ENCODE results near the gene GRAP2. TPM values are rescaled to one million over a fixed set of nuclear protein-coding genes. Genes with fewer than 3 reads are reported as not detected.

Gene GRAP2
- polyA plus RNA-seq, 3 donors, result 0.05 to 4.2 (median 0.97) TPM

GRCh38 chr22:39907605-39908097 lies 6.8 kb downstream of the GRAP2 start:
- Mint-ChIP-seq H3K27ac (no peak overlapping the region), H3K4me3 (peak overlapping the region in 1 of 2 donors; percentile 27), H3K9me3 (peaks cover 0 to 3% (median 0%) of the 10 kb centered on the region in 7 donors), H3K27me3 (ENCODE audit: low read depth in 3 of 3) (peaks cover 2 to 4% (median 2%) of the 10 kb centered on the region in 3 donors), H3K4me1 (peaks cover 3% of the 10 kb centered on the region), H3K36me3 (no peaks in the 10 kb centered on the region)
- no peak overlapping the region for H3K4me3 ChIP-seq (replicated peaks in 1 of 3; ENCODE audit: low read depth in 2 of 3, low read length in 3 of 3)
- H4K20me1 ChIP-seq (ENCODE audit: insufficient read depth, low read length), result no peaks in the 10 kb centered on the region
- DNase-seq, result no peak
- H3K27me3 ChIP-seq (ENCODE audit: control insufficient read depth in 2 of 2, insufficient read depth in 2 of 2, low read length in 2 of 2), result no peaks in the 10 kb centered on the region
- H3K36me3 ChIP-seq (replicated peaks in 1 of 2; ENCODE audit: control insufficient read depth in 1 of 2, insufficient read depth in 2 of 2, low read length in 2 of 2), result no peaks in the 10 kb centered on the region
- no peak overlapping the region for H2AFZ ChIP-seq (ENCODE audit: insufficient read depth, low read depth, low read length, poor library complexity, severe bottlenecking)
- 100% methylated on average over 3 of the region's 9 CpGs for WGBS (ENCODE audit: insufficient coverage)
- H3K27ac ChIP-seq (ENCODE audit: low read depth in 1 of 2, low read length in 2 of 2), result no peak overlapping the region
- H3K9ac ChIP-seq (ENCODE audit: insufficient read depth, low read length, poor library complexity, severe bottlenecking), result no peak overlapping the region
- H3K4me2 ChIP-seq (replicated peaks; ENCODE audit: extremely low read depth, low read length, poor library complexity, severe bottlenecking), result no peak overlapping the region
- no peaks in the 10 kb centered on the region for H3K9me3 ChIP-seq (replicated peaks in 1 of 2; ENCODE audit: control insufficient read depth in 1 of 2, insufficient read depth in 1 of 2, low read length in 2 of 2)
- no peaks in the 10 kb centered on the region for H3K79me2 ChIP-seq (ENCODE audit: insufficient read depth, low read length)
- intact Hi-C loops (cut with micrococcal nuclease), result no loop called here
- no peak for TF ChIP-seq CTCF (IDR thresholded peaks at IDR 0.05)
- H3K4me1 ChIP-seq (ENCODE audit: control insufficient read depth in 1 of 2, insufficient read depth in 2 of 2, low read length in 2 of 2), result no peaks in the 10 kb centered on the region

GRCh38 chr22:39908136-39908535 lies 7.3 kb downstream of the GRAP2 start:
- Mint-ChIP-seq H3K27ac (peak overlapping the region in 1 of 7 donors; percentile 32), H3K27me3 (ENCODE audit: low read depth in 3 of 3) (peaks cover 2 to 4% (median 4%) of the 10 kb centered on the region in 3 donors), H3K4me3 (no peak overlapping the region), H3K4me1 (peaks cover 3% of the 10 kb centered on the region), H3K9me3 (peaks cover 0 to 3% (median 0%) of the 10 kb centered on the region in 7 donors), H3K36me3 (no peaks in the 10 kb centered on the region)
- Histone ChIP-seq H3K27me3 (ENCODE audit: control insufficient read depth in 2 of 2, insufficient read depth in 2 of 2, low read length in 2 of 2) (no peaks in the 10 kb centered on the region), H3K36me3 (replicated peaks in 1 of 2; ENCODE audit: control insufficient read depth in 1 of 2, insufficient read depth in 2 of 2, low read length in 2 of 2) (no peaks in the 10 kb centered on the region), H3K9ac (ENCODE audit: insufficient read depth, low read length, poor library complexity, severe bottlenecking) (no peak overlapping the region), H3K4me2 (replicated peaks; ENCODE audit: extremely low read depth, low read length, poor library complexity, severe bottlenecking) (no peak overlapping the region), H2AFZ (ENCODE audit: insufficient read depth, low read depth, low read length, poor library complexity, severe bottlenecking) (no peak overlapping the region), H3K79me2 (ENCODE audit: insufficient read depth, low read length) (no peaks in the 10 kb centered on the region), H3K4me3 (replicated peaks in 1 of 3; ENCODE audit: low read depth in 2 of 3, low read length in 3 of 3) (no peak overlapping the region), H3K9me3 (replicated peaks in 1 of 2; ENCODE audit: control insufficient read depth in 1 of 2, insufficient read depth in 1 of 2, low read length in 2 of 2) (no peaks in the 10 kb centered on the region), H3K27ac (ENCODE audit: low read depth in 1 of 2, low read length in 2 of 2) (no peak overlapping the region), H3K4me1 (ENCODE audit: control insufficient read depth in 1 of 2, insufficient read depth in 2 of 2, low read length in 2 of 2) (no peaks in the 10 kb centered on the region), H4K20me1 (ENCODE audit: insufficient read depth, low read length) (no peaks in the 10 kb centered on the region)
- DNase-seq, result no peak
- no peak for TF ChIP-seq CTCF (IDR thresholded peaks at IDR 0.05)
- intact Hi-C loops (cut with micrococcal nuclease), result no loop called here
- 100% methylated on average over 1 of the region's 2 CpGs for WGBS (ENCODE audit: insufficient coverage)

Data from CD14-positive monocyte (primary cell).